Sigmoid colon (tissue), 3 donors: ENCODE measurements around the gene DCLK3.

ENCODE experiments used
- POLR2A ChIP-seq, 2 donors: fragments of 450-650 bp; IDR thresholded peaks; one replicate each; pipeline ENCODE4 v1.6.1; 2016; ENCODE audit warnings: antibody characterized with exemption in 2 of 2, mild to moderate bottlenecking in 2 of 2, moderate library complexity in 2 of 2
- TF ChIP-seq, protein P1 (sequence below), 4 experiments: fragments of 450-650 bp in 3 of 4; fragments of 200-600 bp in 1 of 4; IDR thresholded peaks; one replicate each; pipeline ENCODE4 v1.5.1; 2016 to 2019; ENCODE audit warnings: antibody characterized with exemption in 4 of 4, mild to moderate bottlenecking in 3 of 4, moderate library complexity in 2 of 4

DNA sequence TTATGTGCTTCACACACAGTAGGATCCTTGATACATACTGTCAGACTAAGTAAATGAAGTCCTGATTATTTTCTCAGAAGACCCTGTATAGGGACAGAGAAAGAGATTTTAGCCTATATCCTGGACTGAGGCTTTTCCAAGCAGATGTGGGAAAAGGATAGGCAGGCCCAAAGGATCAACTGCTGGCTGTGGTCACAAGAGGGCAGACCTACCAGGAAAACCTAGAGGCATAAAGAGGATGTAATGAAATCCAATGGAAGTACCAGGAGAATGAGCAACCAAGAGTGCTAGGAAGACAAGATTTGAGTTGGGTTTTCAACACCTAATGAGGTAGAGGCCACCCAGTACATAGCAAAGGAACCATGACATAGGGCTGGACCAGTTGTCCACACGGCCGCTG is 23.1 kb downstream of the DCLK3 start:
- TF ChIP-seq POLR2A (IDR thresholded peaks at IDR 0.05): no peak
- TF ChIP-seq, protein P1, sequence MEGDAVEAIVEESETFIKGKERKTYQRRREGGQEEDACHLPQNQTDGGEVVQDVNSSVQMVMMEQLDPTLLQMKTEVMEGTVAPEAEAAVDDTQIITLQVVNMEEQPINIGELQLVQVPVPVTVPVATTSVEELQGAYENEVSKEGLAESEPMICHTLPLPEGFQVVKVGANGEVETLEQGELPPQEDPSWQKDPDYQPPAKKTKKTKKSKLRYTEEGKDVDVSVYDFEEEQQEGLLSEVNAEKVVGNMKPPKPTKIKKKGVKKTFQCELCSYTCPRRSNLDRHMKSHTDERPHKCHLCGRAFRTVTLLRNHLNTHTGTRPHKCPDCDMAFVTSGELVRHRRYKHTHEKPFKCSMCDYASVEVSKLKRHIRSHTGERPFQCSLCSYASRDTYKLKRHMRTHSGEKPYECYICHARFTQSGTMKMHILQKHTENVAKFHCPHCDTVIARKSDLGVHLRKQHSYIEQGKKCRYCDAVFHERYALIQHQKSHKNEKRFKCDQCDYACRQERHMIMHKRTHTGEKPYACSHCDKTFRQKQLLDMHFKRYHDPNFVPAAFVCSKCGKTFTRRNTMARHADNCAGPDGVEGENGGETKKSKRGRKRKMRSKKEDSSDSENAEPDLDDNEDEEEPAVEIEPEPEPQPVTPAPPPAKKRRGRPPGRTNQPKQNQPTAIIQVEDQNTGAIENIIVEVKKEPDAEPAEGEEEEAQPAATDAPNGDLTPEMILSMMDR (IDR thresholded peaks at IDR 0.05): no peak
